ENCODE measurements around the gene CMIP.

CMIP gene

DNA sequence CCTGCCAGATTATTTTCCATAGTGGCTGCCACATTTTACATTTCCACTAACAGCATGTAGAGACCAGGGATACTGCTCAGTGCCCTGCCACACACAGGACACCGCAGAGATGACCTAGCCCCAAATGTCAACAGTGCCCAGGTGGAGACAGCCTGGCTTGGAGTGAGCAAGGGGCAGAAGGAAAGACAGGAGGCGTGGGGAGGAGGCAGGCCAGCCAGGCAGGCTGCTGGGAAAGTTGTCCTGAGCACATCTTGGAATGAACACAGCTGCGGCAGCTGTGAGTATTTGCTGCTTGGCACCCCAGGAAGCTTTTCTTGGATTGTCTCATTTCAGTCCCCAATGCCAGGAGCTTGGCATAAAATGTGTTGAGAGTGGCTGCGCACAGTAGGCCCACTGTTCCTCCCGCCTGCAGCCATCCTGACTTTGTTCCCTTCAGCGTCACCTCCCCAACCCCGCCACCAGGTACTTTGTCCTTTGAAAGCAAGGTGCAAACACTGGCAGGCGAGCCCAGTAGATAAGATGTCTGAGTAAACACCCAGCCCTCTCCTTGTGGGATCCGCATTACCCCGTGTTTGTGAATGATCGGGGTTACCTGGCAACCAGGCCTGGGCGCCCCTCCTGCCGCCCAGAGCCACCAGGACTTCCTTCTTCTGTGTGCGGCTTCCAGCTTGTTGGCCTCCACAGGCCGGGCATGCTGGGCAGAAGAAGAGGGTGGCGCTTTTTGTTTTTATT lies 114.0 kb downstream of the CMIP start:
- Histone ChIP-seq H3K36me3 (replicated peaks) (no peaks in the 10 kb centered on the region), H3K27ac (no peak overlapping the region), H3K27me3 (replicated peaks) (no peaks in the 10 kb centered on the region), H3K4me3 (ENCODE audit: low read depth, low read length) (no peak overlapping the region)
- in situ Hi-C loops (cut with HindIII; ENCODE audit: low pct_ligation_motif_present, low sequenced_read_pairs) = no loop called here
- TF ChIP-seq, protein P1, sequence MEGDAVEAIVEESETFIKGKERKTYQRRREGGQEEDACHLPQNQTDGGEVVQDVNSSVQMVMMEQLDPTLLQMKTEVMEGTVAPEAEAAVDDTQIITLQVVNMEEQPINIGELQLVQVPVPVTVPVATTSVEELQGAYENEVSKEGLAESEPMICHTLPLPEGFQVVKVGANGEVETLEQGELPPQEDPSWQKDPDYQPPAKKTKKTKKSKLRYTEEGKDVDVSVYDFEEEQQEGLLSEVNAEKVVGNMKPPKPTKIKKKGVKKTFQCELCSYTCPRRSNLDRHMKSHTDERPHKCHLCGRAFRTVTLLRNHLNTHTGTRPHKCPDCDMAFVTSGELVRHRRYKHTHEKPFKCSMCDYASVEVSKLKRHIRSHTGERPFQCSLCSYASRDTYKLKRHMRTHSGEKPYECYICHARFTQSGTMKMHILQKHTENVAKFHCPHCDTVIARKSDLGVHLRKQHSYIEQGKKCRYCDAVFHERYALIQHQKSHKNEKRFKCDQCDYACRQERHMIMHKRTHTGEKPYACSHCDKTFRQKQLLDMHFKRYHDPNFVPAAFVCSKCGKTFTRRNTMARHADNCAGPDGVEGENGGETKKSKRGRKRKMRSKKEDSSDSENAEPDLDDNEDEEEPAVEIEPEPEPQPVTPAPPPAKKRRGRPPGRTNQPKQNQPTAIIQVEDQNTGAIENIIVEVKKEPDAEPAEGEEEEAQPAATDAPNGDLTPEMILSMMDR (IDR thresholded peaks at IDR 0.05; ENCODE audit: low read depth, low read length, missing control alignments) = no peak
- no peak for DNase-seq

DNA sequence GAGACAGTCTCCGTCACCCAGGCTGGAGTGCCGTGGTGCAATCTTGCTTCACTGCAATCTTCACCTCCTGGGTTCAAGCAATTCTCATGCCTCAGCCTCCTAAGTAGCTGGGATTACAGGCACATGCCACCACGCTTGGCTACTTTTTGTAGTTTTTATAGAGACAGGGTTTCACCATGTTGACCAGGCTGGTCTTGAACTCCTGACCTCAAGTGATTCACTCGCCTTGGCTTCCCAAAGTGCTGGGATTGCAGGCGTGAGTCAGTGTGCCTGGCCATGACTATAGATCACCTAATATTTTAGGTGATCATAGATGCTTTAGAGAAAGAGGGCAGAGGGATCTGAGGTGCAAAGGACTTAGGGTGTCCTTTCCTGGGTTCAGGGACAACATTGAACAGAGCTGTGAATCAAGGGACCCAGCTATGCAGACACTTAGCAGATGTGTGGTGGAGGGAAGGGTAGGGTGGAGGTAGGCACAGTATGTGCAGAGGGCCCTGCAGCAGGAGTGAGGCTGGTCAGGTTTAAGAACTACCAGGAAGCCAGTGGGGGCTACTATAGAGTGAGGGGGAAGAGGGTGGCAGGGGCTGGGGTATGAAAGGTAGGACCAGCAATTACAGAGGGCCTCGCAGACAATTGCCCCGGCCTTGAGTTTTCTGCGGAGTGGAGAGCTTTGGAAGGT lies 116.5 kb downstream of the CMIP start:
- H3K27me3 ChIP-seq (replicated peaks) = no peaks in the 10 kb centered on the region
- no peaks in the 10 kb centered on the region for H3K36me3 ChIP-seq (replicated peaks)
- peak overlapping the region; percentile 27 for H3K27ac ChIP-seq
- no peak overlapping the region for H3K4me3 ChIP-seq (ENCODE audit: low read depth, low read length)
- DNase-seq = peak; percentile 67
- in situ Hi-C loops (cut with HindIII; ENCODE audit: low pct_ligation_motif_present, low sequenced_read_pairs) = no loop called here
- TF ChIP-seq, protein P1 (IDR thresholded peaks at IDR 0.05; ENCODE audit: low read depth, low read length, missing control alignments) = no peak

DNA sequence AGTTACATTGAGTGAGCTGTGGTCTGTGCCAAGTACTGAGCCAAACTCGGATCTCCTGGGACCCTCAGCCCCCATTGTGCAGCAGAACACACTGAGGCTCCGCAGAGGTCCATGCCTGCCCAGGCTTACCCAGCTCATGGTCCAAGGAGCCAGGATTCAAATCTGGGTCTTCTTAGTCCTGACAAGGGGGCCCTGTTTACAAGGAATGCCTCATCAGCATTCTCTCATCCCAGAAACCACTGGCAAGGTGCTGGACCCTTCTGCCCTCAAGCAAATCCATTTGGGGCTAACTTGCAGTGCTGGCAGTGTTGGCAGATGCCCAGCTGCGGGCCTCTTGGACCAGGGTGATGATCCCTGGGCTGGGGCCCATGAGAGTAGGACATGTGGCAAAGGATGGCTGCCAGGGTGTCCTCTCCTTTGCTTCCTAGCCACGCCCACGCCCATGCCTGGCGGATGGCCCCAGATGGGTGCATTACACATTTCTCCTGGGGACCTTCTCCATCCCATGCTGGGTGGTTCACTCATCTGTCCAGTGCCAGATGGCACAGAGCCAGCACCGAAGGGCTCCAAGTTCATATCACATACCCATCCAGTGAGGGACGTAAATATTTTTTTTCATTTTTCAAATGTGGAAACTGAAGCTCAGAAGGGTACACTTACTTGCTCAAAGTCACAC lies 117.7 kb downstream of the CMIP start:
- H3K27me3 ChIP-seq (replicated peaks) = no peaks in the 10 kb centered on the region
- TF ChIP-seq, protein P1 (IDR thresholded peaks at IDR 0.05; ENCODE audit: low read depth, low read length, missing control alignments) = no peak
- in situ Hi-C loops (cut with HindIII; ENCODE audit: low pct_ligation_motif_present, low sequenced_read_pairs) = no loop called here
- H3K27ac ChIP-seq = no peak overlapping the region
- no peaks in the 10 kb centered on the region for H3K36me3 ChIP-seq (replicated peaks)
- H3K4me3 ChIP-seq (ENCODE audit: low read depth, low read length) = no peak overlapping the region
- DNase-seq = no peak

DNA sequence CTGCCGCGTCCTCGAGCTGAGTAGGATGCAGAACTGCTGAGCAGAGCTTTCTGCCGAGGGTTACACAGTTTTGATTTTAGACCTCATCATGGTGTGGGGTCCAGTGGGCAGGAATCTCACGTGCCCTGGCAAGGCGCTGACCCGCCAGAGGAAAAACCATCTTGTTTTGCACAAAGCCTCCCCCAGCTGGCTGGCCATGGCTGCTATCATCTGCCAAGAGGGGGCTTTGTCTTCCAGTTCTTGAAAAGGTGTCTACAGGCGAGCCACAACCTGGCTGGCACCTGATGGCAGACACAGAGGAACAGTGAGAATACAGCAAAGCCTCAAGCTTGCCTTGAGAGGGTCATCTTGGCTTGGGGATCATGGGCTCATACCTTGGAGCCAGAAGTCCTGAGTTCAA lies 118.3 kb downstream of the CMIP start:
- no peaks in the 10 kb centered on the region for H3K36me3 ChIP-seq (replicated peaks)
- TF ChIP-seq, protein P1 (IDR thresholded peaks at IDR 0.05; ENCODE audit: low read depth, low read length, missing control alignments) = no peak
- in situ Hi-C loops (cut with HindIII; ENCODE audit: low pct_ligation_motif_present, low sequenced_read_pairs) = no loop called here
- no peak for DNase-seq
- no peak overlapping the region for H3K27ac ChIP-seq
- H3K4me3 ChIP-seq (ENCODE audit: low read depth, low read length) = no peak overlapping the region
- H3K27me3 ChIP-seq (replicated peaks) = no peaks in the 10 kb centered on the region

DNA sequence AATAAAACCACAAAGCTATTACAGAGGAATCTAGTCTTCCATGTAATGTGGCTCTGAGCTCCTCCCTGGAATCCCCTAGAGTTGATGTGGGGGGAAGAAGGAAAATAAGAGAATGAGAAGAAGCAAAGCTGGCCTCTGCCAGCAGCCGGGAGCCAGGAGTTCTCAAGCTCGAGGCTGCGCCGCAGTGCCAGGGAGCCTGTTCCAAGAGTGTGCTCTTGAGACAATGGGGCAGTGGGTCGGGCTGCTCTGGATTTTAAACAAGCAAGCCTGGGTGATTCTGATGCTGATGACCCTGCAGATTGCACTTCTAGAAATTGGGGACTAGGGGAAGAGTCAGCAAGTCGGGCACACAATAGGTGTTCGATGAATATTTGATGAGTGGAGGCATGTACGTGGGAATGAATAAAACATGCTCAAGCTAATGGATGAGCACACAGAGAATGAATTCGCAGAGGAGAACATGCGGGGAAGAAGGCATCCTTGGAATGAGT lies 119.9 kb downstream of the CMIP start:
- no peak for DNase-seq
- TF ChIP-seq, protein P1 (IDR thresholded peaks at IDR 0.05; ENCODE audit: low read depth, low read length, missing control alignments) = no peak
- no peaks in the 10 kb centered on the region for H3K27me3 ChIP-seq (replicated peaks)
- no peak overlapping the region for H3K27ac ChIP-seq
- no peaks in the 10 kb centered on the region for H3K36me3 ChIP-seq (replicated peaks)
- no peak overlapping the region for H3K4me3 ChIP-seq (ENCODE audit: low read depth, low read length)
- in situ Hi-C loops (cut with HindIII; ENCODE audit: low pct_ligation_motif_present, low sequenced_read_pairs) = no loop called here
